GM21825 (cell line): Measurements from ENCODE around the gene SEC22C.
"Not testable (repeated sequence)": the region's sequence is repeated elsewhere in the genome, so short reads cannot be mapped to it uniquely, and the experiment has no call there.

ENCODE experiments used
- ATAC-seq: cut with Tn5 transposase; IDR thresholded peaks from one replicate; pipeline ENCODE4 v1.9.1; 2021; ENCODE audit warnings: mild to moderate bottlenecking, moderate library complexity; ENCODE audit not compliant: unreplicated experiment

The SEC22C gene, protein sequence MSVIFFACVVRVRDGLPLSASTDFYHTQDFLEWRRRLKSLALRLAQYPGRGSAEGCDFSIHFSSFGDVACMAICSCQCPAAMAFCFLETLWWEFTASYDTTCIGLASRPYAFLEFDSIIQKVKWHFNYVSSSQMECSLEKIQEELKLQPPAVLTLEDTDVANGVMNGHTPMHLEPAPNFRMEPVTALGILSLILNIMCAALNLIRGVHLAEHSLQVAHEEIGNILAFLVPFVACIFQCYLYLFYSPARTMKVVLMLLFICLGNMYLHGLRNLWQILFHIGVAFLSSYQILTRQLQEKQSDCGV

DNA sequence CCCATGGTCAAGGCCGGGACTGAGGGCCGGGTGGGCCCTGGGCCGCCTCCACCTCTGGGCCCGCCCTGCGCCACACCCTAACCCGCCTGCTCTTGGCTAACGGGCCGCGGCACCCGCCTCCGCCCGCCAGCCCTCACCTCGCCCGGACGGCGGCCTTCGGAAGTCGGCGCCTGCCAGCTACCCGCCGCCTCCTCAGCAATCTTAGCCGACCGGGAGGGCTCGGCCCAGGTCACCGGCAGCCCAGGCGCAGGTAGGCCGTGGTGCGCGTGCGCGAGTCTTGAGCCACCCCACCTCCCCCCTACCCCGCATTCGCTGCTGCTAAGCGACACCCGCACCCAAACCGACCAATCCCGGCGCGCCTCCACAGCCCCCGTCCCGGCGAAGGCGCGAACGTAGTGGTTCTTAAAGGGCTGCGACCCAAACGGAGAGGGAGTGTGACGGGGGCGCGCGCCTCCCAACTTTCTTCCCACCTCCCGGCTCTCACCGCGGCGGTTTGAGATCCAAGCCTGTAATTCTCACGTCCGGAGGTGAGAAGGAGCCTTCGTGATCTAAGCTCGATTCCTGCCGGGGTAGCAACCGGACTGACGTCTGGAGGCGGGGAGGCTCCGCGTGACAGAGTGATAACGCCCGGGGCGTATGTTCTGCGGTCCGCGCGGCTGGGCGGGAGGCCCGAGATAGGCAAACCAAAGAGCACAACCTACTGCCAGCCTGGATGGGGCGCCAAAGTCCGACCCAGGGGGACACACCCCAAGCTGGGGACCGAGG, at the start of gene SEC22C:
TSS of gene SEC22C (minus strand) at position 259 of the 765 bp plus-strand sequence. CDS start 12,921 bp downstream, outside the sequence.
- ATAC-seq = peak; percentile 89

DNA sequence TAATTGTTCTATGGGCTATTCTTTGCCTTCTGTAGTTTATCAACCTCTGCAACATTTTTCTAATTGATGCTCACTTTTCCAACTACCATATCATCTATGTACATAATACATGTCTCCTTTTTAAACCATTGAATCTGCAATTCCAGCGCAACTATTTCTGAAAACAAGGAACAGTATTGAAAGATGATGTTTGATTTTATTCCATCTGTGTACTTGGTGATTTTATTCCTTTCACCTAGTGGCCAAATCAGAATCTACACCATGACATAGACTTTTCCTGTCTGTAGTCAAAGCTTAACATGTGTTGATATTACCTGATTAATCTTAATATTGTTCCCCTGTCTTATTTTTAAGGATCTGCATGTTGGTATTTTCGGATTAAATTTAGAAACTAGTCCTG, 31.7 kb upstream of the SEC22C start:
- no peak for ATAC-seq

DNA sequence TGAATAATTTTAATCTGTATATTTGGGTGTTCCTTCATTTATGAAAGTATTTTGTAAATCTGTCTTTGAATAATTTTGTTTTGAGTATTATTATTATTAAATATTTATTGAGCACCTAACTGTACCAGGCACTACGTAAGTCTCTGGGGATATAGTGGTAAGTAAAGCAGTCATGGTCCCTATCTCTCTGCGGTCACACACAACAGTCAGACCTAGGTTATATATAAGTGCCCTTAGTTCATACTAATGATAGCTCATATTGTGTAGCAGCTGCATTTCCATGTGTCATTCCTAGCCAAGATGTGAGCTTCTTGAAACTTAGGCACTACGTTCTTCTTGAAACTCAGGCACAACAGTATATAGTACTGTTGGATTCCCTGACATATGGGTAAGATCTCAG, 31.2 kb upstream of the SEC22C start:
- ATAC-seq = no peak

DNA sequence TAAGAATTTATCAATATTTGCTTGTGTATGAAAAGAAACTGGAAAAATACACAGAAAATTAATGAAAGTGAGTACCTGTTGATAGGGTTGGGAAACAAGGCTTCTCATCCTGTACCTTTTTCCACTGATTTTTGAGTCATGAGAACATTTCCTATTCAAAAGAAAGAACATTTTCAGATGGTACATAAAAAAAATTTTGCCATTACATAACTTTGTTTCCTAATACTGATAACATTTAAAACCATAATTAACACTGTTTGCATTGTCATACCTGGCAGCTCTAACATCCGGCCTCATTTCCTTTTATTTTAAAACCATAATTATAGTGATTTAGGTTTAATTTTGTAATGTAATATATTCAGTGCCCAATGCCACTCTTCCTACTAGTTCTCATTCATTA, 30.4 kb upstream of the SEC22C start:
- ATAC-seq = no peak

DNA sequence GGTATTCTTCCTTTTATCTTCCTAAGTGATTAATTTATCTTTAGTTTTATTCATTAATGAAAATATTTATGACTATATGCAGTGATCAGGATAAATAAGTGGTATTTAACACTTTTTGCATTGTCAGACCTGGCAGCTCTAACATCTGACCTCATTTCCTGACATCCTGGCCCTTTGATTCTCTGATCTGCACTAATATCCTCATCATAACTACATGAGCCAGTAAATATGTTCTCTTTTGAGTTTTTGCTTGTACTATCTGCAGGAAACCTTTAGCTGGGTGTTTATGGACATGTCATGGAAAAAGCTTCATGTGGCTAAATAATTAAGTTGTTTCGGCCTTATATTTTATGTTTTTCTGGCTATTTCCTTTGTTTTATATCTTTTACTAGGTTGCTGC, 29.2 kb upstream of the SEC22C start:
- no peak for ATAC-seq

DNA sequence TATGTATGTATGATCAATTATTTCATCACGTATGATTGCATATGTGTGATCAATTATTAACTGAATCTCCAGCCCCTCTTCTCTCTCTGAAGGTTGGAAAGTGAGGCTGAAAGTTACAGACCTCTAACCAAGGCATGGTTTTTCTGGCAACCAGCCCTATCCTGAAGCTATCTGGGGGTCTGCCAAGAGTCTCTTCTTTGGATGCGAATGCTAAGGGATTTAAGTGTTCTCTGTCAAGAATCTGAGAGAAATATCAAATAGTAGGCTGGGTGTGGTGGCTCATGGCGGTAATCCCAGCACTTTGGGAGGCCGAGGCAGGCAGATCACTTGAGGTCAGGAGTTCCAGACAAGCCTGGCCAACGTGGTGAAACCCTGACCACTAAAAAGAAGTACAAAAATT, 26.8 kb upstream of the SEC22C start:
- no peak for ATAC-seq

DNA sequence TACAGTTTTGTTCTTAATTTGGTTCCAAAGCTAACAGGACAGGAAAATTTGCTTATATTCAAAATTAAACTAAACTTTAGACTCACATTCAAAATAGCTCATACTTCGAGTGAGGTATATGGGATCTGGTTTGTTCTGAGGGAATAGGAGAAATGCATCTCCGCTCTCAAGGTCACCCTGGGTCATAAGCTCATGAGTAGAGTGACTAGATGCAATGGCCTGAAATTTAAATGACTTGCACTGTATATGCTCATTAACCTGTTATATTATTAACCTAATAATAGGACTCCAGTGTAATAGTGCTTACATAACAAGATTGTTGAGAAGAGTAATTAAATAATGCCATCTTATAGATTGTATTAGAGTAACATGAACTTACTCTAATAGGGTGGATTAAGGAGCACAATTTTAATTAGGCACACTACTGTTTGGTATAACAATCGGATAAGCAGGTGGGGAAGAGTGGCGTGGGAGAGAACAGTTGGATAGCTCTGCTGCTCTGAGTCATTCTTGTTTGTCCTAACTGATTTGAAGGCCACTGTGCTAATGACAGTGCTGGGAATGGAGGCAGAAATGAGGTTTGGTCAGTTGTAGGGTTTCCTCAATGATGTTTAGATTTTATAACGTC, 23.9 kb upstream of the SEC22C start:
- ATAC-seq = no peak

DNA sequence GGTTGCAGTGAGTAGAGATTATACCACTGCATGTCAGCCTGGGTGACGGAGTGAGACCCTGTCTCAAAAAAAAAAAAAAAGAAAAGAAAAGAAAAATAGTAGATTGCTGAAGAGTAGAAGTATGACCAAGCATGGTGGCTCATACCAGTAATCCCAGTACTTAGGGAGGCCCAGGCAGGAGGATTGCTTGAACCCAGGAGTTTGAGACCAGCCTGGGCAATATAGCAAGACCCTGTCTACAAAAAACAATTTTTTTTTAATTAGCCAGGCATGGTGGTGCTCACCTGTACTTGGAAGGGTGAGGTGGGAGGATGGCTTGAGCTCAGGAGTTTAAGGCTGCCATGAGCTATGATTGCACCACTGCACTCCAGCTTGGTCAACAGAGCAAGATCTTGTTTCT, 21.2 kb upstream of the SEC22C start:
- ATAC-seq = no peak

DNA sequence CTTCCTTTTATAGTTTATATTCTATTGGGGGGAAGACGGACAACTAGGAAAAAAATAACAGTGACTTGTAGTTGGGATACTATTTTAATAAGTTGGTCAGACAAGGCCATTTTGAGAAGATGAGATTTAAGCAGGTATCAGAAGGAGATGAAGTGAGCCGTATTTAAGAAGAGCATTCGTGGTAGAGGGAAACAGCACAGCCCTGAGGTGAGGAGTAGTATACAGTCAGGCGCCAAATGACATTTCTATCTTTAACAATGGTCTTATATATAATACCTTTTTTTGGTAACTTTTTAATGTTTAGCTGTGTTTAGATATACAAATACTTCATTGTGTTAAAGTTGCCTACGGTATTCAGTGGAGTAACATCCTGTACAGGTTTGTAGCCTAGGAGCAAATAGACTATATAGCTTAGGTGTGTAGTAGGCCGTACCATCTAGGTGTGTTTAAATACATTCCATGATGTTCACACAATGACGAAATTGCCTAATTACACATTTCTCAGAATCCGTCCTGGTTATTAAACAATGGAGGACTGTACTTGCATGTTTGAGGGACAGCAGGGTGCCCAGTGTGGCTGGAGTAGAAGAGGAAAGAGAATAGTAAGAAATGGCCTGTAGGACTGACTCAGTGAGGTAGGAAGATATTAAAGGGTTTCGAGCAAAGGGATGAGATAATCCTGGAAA, 20.3 kb upstream of the SEC22C start:
- no peak for ATAC-seq

DNA sequence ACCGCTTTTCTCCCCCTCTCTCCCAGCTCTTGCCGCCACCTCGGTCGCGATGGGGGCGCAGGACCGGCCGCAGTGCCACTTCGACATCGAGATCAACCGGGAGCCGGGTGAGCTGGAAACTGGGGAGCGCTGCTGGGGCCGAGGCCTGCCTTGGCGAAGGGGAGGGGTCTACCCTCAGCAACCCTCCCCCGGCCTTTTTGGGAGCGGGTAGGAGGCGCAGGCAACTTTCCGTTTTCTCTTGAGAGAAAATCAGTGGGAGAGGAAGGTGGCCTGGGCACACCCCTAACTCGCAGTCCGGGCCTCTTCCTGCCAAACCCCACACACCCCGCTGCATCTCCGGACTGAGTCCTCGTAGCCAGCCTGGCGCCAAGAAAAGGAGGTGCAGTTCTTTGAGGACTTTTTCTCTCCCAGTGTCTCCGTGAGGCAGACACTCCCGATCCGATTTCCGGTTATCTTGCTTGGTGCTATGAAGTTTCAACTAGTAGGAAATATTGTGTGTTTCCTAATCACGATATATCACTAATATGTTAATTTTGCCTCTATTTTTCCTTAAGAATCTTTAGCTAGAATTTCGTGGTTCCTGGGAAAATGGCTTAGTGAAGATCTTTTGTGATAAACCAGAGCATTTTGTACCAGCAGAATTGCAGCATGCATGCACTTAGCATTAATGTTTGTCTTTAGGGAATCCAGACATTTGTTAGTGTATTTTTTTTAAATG, 19.4 kb upstream of the SEC22C start:
- peak; percentile 25 for ATAC-seq

DNA sequence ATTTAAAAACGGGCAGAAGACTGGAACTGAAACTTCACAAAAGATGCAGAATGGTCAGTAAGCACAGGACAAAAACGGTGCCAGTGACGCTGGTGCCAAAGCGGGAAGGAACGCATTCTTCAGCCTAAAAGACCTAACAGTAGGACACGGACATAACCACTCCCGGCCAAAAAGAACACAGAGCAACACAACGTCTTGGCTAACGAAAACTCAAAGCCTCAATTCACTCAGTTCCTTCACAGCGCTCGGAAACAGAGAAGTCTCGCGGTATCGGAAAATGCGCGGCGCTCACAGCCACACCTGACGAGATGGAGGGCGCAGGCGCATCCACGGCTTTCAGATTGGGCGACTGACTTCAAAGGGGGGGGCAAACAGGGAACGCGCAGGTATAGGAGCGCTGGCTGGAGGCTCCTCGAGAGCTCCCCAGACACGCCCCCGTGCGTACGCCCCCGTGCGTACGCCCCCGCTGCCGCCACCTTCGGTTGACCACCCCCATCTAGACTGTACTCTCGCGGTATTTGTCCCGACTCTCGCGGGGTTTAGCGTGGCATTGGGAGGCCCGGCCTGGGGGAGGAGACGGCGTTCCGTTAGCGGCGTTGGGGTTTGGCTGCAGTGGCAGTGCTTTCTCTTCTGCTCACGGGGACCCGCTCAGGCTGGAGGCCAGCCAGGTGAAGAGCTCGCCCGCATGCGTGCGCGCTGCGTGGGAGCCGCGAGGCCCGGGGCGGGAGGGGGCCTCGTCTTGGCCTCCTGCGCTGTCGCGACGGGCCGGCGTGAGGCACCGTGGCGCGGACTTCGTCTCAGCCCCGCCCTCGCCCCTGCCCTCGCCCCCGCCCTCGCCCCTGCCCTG, 18.6 kb upstream of the SEC22C start, which contains the start of gene NKTR:
TSS of gene NKTR (plus strand) at position 576 of the 847 bp plus-strand sequence. CDS start 321 bp downstream, outside the sequence.
- peak; percentile 84 for ATAC-seq

DNA sequence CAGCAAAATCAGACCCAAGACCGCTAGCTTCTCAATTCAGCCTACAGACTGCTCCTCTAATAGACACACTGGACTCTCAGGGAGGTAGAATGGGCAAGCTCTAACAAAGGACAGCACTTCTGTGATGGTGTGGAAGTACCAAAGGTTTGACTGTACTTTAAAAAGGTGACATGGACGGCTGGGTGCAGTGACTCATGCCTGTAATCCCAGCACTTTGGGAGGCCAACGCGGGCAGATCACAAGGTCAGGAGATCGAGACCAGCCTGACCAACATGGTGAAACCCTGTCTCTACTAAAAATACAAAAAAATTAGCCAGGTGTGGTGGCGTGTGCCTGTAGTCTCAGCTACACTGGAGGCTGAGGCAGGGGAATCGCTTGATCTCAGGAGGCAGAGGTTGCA, 15.3 kb upstream of the SEC22C start:
- ATAC-seq = not testable (repeated sequence)

DNA sequence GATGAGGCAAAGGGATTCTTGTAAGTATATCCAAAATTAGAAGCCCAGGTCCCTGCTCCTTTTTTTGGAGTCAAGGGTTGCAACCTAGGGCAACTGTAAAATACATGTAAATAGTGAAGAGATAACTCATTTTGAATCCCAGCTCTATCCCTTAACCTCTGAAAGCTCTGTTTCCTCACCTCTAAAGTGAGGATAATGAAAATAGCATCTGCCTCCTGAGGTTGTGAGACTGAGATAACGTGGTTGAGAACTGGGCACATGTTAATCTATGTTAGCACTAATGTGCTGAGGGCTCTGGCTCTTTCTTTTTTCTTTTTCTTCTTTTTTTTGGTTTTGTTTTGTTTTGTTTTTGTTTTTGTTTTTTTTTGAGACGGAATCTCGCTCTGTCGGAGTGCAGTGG, 13.9 kb upstream of the SEC22C start:
- no peak for ATAC-seq

DNA sequence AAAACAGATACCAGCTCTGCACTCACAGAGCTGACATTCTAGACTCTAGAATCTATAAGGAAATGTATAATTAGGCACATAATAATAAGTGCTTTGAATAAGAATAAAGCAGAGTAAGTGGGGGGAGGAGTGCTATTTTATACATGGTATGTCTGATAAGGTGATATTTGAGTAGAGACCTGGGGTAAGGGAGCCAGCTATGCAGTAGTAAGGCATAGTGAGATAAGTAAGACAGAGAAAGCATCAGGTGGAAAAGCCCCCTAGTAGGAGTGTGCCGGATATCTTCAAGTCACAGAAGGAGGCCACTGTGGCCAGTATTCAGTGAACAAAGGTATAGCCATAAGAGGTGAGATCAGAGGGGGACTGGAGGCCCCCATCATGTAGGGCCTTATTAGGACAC, 11.9 kb upstream of the SEC22C start:
- ATAC-seq = no peak

DNA sequence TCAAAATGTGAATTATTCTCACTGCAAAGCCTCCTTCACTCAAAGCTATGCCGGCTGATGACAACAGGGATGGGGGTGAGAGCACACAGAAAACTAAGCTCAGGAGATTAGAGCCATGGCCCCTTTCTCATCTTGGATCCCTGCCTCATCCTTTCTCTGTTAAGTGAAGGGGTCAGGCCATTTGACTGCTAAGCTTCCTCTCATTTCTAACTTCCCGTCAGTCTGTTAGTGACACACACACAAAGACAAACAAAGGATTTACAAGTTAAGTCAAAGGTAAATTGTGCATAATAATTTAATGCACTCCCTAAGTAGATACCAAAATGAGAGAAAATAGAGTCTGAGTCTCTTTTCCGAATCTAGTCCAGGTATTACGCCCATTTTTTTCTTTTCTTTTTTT, 10.0 kb upstream of the SEC22C start:
- ATAC-seq = no peak

DNA sequence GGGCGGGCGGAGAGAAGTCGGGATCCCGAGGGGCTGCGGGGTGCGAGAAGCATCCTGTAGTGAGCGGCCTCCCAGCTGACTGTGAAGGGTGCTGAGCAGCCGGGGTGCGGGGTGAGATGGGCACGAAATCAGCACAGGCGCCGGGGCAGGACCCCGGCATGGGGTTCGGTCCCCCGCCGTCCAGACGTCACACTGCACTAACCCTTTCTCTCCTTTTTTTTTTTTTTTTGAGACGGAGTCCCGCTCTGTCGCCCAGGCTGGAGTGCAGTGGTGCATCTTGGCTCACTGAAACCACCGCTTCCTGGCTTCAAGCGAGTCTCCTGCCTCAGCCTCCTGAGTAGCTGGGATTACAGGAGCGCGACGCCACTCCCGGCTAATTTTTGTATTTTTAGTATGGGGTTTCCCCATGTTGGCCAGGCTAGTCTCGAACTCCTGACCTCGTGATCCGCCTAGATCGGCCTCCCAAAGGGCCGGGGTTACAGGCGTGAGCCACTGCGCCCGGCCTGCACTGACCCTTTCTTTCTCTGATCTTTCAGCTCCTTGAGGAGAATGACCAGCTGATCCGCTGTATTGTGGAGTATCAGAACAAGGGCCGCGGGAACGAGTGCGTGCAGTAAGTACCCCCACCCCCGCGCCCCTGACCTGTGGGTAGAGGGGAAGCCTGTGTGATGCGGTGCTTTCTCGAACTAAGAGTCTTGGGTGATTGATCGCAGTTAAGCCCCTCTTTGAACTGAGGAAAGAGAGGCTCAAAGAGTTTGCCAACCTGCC, 9.4 kb upstream of the SEC22C start:
- ATAC-seq = no peak

DNA sequence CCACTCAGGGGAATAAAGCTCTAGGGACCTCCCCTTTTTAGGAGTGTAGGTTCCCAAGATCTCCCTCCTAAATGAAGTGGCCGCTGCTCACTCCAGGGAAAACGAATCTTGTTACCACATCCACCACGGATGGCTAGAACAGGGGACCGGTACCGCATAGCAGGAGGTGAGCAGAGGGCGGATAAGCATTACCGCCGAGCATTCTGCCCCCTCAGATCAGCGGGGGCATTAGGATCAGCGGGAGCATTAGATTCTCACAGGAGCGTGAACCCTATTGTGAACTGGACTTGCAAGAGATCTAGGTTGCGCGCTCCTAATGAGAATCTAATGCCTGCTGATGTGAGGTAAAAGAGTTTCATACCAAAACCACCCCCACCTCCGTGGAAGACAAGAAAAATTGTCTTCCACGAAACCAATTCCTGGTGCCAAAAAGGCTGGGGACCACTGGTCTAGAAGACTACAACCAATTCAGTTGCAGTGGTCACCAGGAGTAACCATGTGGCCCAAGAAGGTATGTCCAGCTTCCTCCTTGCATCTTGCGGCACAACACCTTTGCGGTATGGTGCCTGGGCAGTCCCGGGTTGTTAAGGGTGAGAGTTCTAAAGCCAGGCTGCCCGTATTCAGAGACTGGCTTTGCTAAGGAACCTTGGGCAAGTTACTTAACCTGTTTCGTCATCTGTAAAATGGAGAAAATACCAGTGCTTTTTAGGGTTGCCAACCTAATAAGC, 7.8 kb upstream of the SEC22C start:
- no peak for ATAC-seq

DNA sequence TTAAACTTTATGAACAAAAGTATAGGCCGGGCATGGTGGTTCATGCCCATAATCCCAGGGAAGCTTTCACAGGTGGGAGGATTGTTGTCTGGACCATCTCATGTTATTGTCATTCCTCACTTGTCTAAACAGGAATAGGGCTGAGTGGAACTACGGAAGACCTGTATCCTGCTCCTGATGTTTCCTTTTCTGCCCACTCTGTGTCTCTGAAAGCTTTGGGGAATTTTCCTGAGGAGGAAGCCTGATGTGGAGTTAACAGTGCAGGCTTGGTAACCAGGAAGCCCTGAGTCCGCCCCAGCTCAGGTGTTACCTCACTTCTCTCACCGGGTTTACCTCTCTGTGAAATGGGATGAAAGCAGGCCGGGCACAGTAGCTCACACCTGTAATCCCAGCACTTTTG, 6.9 kb upstream of the SEC22C start:
- no peak for ATAC-seq
